Colonic mucosa (tissue), 4 donors: Measurements from ENCODE around the gene DNAJB13. TPM values are rescaled to one million over a fixed set of nuclear protein-coding genes. Genes with fewer than 3 reads are reported as not detected.

Experiments used
- DNase-seq: peaks from one replicate; pipeline ENCODE4 v3.0.0-alpha.2; 2020
- H3K27ac ChIP-seq: fragments of 200-600 bp; one replicate; pipeline ENCODE4 v1.8.0; 2021
- H3K27me3 ChIP-seq: fragments of 200-600 bp; one replicate; pipeline ENCODE4 v1.8.0; 2021
- H3K36me3 ChIP-seq: fragments of 200-600 bp; one replicate; pipeline ENCODE4 v1.8.0; 2021
- H3K4me1 ChIP-seq: fragments of 200-600 bp; one replicate; pipeline ENCODE4 v1.8.0; 2021; ENCODE audit warnings: mild to moderate bottlenecking
- H3K4me3 ChIP-seq: fragments of 200-600 bp; one replicate; pipeline ENCODE4 v1.8.0; 2021
- H3K9ac ChIP-seq, 2 donors: one replicate each; pipeline ENCODE4 v1.7.0; 2013; ENCODE audit warnings: control low read depth in 2 of 2, low read depth in 2 of 2, low read length in 2 of 2
- H3K9me3 ChIP-seq: fragments of 200-600 bp; one replicate; pipeline ENCODE4 v1.8.0; 2021
- CTCF ChIP-seq: fragments of 200-600 bp; IDR thresholded peaks from one replicate; pipeline ENCODE4 v1.8.0; 2022; ENCODE audit warnings: antibody characterized with exemption, mild to moderate bottlenecking
- intact Hi-C: fragments of 100-400 bp; cut with DNase I; formaldehyde crosslinking; loops from one replicate; pipeline ENCODE4 v1.14.1; 2022
- total RNA-seq, 2 donors: library from RNA; stranded (reverse); fragmentation: NEBNext Ultra II Directional in 1 of 2; extraction: Animal tissue kit (Norgen Biotek cat#: 25700) in 1 of 2; gene quantifications; one replicate each; pipeline ENCODE4 v1.2.1, GENCODE V29; 2021
- donor health status: healthy.
- donor health status: DM: no; HTN: no; CAD: no.
- donor health status: DM: no; HTN: no; CAD: no.

The DNAJB13 gene
- total RNA-seq, 2 donors from 2014 or later: not detected

- TF ChIP-seq CTCF: no peak
- intact Hi-C loops: no loop called here
- no peak overlapping the region for H3K9ac ChIP-seq
- no peak for DNase-seq
- no peaks in the 10 kb centered on the region for H3K36me3 ChIP-seq
- no peaks in the 10 kb centered on the region for H3K9me3 ChIP-seq
- no peak overlapping the region for H3K27ac ChIP-seq
- H3K4me1 ChIP-seq: no peaks in the 10 kb centered on the region
- H3K4me3 ChIP-seq: no peak overlapping the region
- no peaks in the 10 kb centered on the region for H3K27me3 ChIP-seq
Measured at GRCh38 chr11:73944085-73944484, 6.7 kb upstream of the DNAJB13 start.

DNA sequence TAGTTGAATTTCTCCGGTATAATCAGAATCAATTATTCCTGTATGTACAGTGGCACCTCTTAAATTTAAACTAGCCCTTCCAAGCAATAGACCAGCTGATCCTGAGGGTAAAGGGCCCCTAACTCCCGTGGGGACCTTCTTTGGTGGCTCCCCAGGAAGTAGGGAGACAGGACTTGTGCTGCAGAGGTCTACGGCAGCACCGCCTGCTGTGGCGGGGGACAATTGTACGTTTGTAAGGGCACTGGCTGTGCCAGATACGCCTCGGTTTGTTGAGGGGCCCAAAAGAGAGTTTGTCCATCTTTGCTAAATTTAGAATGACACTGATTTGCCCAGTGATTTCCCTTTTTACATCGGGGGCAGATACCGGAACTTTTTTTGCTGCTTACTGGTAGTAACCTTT lies 5.9 kb upstream of the DNAJB13 start:
- no peak overlapping the region for H3K4me3 ChIP-seq
- no peaks in the 10 kb centered on the region for H3K36me3 ChIP-seq
- no peak for DNase-seq
- H3K9me3 ChIP-seq: no peaks in the 10 kb centered on the region
- H3K27ac ChIP-seq: no peak overlapping the region
- TF ChIP-seq CTCF: no peak
- H3K9ac ChIP-seq: no peak overlapping the region
- intact Hi-C loops: no loop called here
- no peaks in the 10 kb centered on the region for H3K27me3 ChIP-seq
- no peaks in the 10 kb centered on the region for H3K4me1 ChIP-seq

GRCh38 chr11:73945396-73945795 lies 5.4 kb upstream of the DNAJB13 start:
- intact Hi-C loops: no loop called here

DNA sequence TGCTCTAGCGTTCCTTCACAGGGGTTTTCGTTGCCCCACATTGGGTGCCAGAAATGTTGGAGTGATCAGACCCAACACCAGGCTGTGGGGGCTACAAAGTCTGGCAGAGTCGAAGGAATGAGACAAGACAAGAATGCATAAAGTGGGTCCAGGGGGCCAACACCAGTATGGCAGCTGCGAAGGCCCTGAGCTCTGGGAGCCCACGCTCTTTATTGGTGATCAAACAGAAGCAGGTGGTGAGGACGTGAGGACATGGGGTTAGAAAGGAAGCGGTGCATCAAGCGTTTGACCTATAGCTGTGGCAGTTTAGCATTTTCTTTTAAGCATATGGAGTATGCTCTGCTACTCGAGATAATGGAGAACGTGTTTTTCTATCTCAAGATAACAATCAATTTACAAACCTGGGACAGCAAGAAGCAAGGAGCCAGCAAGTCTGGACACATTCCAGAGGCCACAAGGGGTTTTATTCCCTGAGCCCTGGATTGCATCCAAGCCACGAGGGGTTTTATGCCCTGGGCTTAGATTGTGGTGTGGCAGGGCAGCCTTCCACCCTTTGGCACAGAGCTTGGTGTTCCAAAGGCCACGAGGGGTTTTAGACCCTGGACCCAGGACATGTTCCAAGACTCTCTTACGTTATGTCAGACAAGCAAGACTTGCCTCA lies 3.9 kb upstream of the DNAJB13 start:
- Histone ChIP-seq H3K27me3 (no peaks in the 10 kb centered on the region), H3K9ac (no peak overlapping the region), H3K9me3 (no peaks in the 10 kb centered on the region), H3K27ac (no peak overlapping the region), H3K4me3 (no peak overlapping the region), H3K4me1 (no peaks in the 10 kb centered on the region), H3K36me3 (no peaks in the 10 kb centered on the region)
- TF ChIP-seq CTCF: no peak
- DNase-seq: no peak
- intact Hi-C loops: no loop called here

More at GRCh38 chr11:73945396-73945795, 5.4 kb upstream of the DNAJB13 start:
- no peak overlapping the region for H3K4me3 ChIP-seq
- DNase-seq: no peak
- no peaks in the 10 kb centered on the region for H3K27me3 ChIP-seq
- no peaks in the 10 kb centered on the region for H3K36me3 ChIP-seq
- no peak overlapping the region for H3K27ac ChIP-seq
- no peaks in the 10 kb centered on the region for H3K4me1 ChIP-seq
- no peak overlapping the region for H3K9ac ChIP-seq
- no peak for TF ChIP-seq CTCF
- no peaks in the 10 kb centered on the region for H3K9me3 ChIP-seq

DNA sequence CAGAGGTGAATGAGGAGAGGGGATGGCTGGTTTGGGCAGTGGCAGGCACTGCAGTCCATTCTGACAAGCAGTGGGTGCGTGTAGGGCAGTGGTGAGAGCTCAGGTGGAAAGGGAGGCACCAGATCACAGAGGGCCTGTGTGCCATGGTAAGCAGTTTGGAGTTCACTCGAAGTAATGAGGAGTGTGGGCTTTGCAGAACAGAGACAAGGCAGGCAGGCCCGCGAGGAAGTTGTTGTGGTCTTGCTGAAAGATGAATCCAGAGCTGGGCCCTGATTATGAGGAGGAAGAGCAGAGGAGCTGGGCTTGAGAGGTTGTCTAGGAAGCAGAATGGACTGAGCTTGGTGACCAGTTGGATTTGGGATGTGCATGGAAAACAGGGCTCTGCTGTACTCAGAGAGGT lies 1.6 kb upstream of the DNAJB13 start:
- H3K9ac ChIP-seq: no peak overlapping the region
- TF ChIP-seq CTCF: no peak
- DNase-seq: no peak
- no peak overlapping the region for H3K4me3 ChIP-seq
- no peaks in the 10 kb centered on the region for H3K4me1 ChIP-seq
- H3K27ac ChIP-seq: no peak overlapping the region
- no peaks in the 10 kb centered on the region for H3K36me3 ChIP-seq
- no peaks in the 10 kb centered on the region for H3K9me3 ChIP-seq
- no peaks in the 10 kb centered on the region for H3K27me3 ChIP-seq
- intact Hi-C loops: no loop called here
